K562 (cell line): Measurements from ENCODE around the gene PRR23B. TPM values are rescaled to one million over a fixed set of nuclear protein-coding genes. Genes with fewer than 3 reads are reported as not detected.

ENCODE experiments used
- ATAC-seq: fragments of 200-7000 bp; cut with Tn5 transposase; 3 replicates; pipeline ENCODE4 v1.9.1; 2020; ENCODE audit warnings: moderate library complexity
- BruUV-seq: library from RNA; stranded (reverse); fragments of 400-500 nt; replicated peaks from 2 replicates; lab custom pipeline; 2021; lab: Mats Ljungman, UMichigan
- CTCF ChIA-PET: fragments of 300-600 bp; formaldehyde crosslinking; extraction: SDS; loops from one replicate; lab custom pipeline; 2021; ENCODE audit warnings: low intra/inter-chr PET ratio; lab: Yijun Ruan, JAX
- POLR2A ChIA-PET: fragments of 300-600, 350-650 bp; sonication (Branson Sonifier 250); formaldehyde crosslinking; extraction: SDS; loops from one replicate; lab custom pipeline; 2021; ENCODE audit warnings: antibody characterized with exemption, inconsistent platforms; lab: Yijun Ruan, JAX
- DNase-seq, 4 experiments: peaks; one replicate each; pipeline versions ENCODE4 v3.0.0 to v3.0.0-alpha.2; 2011 to 2018; ENCODE audit warnings: low spot score in 3 of 4, mixed read lengths in 3 of 4; ENCODE audit errors: extremely low read depth in 1 of 4
- FAIRE-seq: peaks from 2 replicates; lab custom pipeline; 2011; peaks lifted over from hg19 to GRCh38; lab: Jason Lieb, UNC
- H2AFZ ChIP-seq: 2 replicates; pipeline ENCODE4 v1.6.0; 2011; ENCODE audit warnings: low read depth, low read length, control low read depth, inconsistent platforms
- H3K27ac ChIP-seq: fragments of 200-600 bp; 3 replicates; pipeline ENCODE4 v1.8.0; 2011; ENCODE audit warnings: low read depth, mild to moderate bottlenecking, control low read depth, inconsistent platforms, low read length, moderate library complexity, mixed read lengths; ENCODE audit errors: extremely low read depth
- H3K27me3 ChIP-seq, 2 experiments: fragments of 300-600 bp in 1 of 2; 2 replicates in 1 of 2; 3 replicates in 1 of 2; pipeline versions ENCODE4 v1.6.0 to v1.8.0; 2011; ENCODE audit warnings: inconsistent platforms in 2 of 2, low read length in 2 of 2, mild to moderate bottlenecking in 1 of 2, mixed read lengths in 1 of 2, moderate library complexity in 1 of 2; ENCODE audit not compliant: control insufficient read depth in 2 of 2, insufficient read depth in 2 of 2
- H3K36me3 ChIP-seq: fragments of 300-600 bp; 3 replicates; pipeline ENCODE4 v1.8.0; 2011; ENCODE audit warnings: mild to moderate bottlenecking, low read length, inconsistent platforms; ENCODE audit not compliant: control insufficient read depth, insufficient read depth
- H3K4me1 ChIP-seq, 2 experiments: fragments of 200-600 bp in 1 of 2; replicated peaks in 1 of 2; 2 replicates in 1 of 2; 3 replicates in 1 of 2; pipeline versions ENCODE4 v1.5.1 to v1.8.0; 2011; ENCODE audit warnings: inconsistent platforms in 2 of 2, low read length in 2 of 2, mild to moderate bottlenecking in 1 of 2, mixed read lengths in 1 of 2, moderate library complexity in 1 of 2; ENCODE audit not compliant: control insufficient read depth in 2 of 2, insufficient read depth in 2 of 2
- H3K4me2 ChIP-seq: 2 replicates; pipeline ENCODE4 v1.6.1; 2011; ENCODE audit warnings: low read length, control low read depth, inconsistent platforms, mixed read lengths; ENCODE audit not compliant: insufficient read depth
- H3K4me3 ChIP-seq: fragments of 200-600 bp; sonication (generic), shearing (Covaris generic); 2 replicates; pipeline ENCODE4 v1.5.1; 2016; ENCODE audit warnings: control low read depth, inconsistent platforms
- H3K79me2 ChIP-seq: fragments of 200-600 bp; 3 replicates; pipeline ENCODE4 v1.8.0; 2011; ENCODE audit warnings: low read length, inconsistent platforms; ENCODE audit not compliant: control insufficient read depth, insufficient read depth
- H3K9ac ChIP-seq, 2 experiments: 2 replicates each; pipeline versions ENCODE4 v1.6.0 to v1.6.1; 2011; ENCODE audit warnings: low read depth in 2 of 2, low read length in 2 of 2, control low read depth in 1 of 2, inconsistent platforms in 1 of 2, mild to moderate bottlenecking in 1 of 2, mixed read lengths in 1 of 2; ENCODE audit not compliant: insufficient read depth in 1 of 2
- H3K9me1 ChIP-seq: one replicate; pipeline ENCODE4 v1.6.0; 2011; ENCODE audit warnings: inconsistent platforms, mild to moderate bottlenecking, low read length, moderate library complexity; ENCODE audit not compliant: control insufficient read depth, insufficient read depth
- H3K9me3 ChIP-seq: replicated peaks from 2 replicates; pipeline ENCODE4 v1.5.1; 2011; ENCODE audit warnings: low read depth, low read length, inconsistent platforms; ENCODE audit not compliant: control insufficient read depth, insufficient read depth
- H4K20me1 ChIP-seq: replicated peaks from 2 replicates; pipeline ENCODE4 v1.6.1; 2011; ENCODE audit warnings: low read length, inconsistent platforms, mixed read lengths; ENCODE audit not compliant: control insufficient read depth, insufficient read depth
- CBFB ChIP-seq: sonication (generic); formaldehyde crosslinking; IDR thresholded peaks from 2 replicates; pipeline ENCODE4 v1.4.0; 2020; ENCODE audit warnings: mild to moderate bottlenecking, missing genetic modification reagents
- CBX3 ChIP-seq, 2 experiments: IDR thresholded peaks; 1 replicate in 1 of 2; 2 replicates in 1 of 2; pipeline ENCODE4 v1.6.1; 2012; ENCODE audit warnings: inconsistent platforms in 2 of 2, low read length in 2 of 2, borderline replicate concordance in 1 of 2, control low read depth in 1 of 2
- FUS ChIP-seq: fragments of 200-400 bp; formaldehyde crosslinking; optimal IDR thresholded peaks from 2 replicates; pipeline ENCODE3; 2017; ENCODE audit warnings: low read depth, low read length
- GATAD2B ChIP-seq: fragments of 450-650 bp; IDR thresholded peaks from 2 replicates; pipeline ENCODE4 v1.6.1; 2017; ENCODE audit warnings: mild to moderate bottlenecking, borderline replicate concordance
- MAFF ChIP-seq: IDR thresholded peaks from 2 replicates; pipeline ENCODE4 v1.6.1; 2012; ENCODE audit warnings: low read length, improper control_type of control experiment
- TCFL5 ChIP-seq: fragments of 250-450 bp; sonication (Bioruptor Pico); conservative IDR thresholded peaks from 2 replicates; pipeline ENCODE4 v1.6.1; 2021; ENCODE audit warnings: mild to moderate bottlenecking, moderate library complexity, matching md5 sums
- YBX1 ChIP-seq: fragments of 450-650 bp; IDR thresholded peaks from 2 replicates; pipeline ENCODE4 v1.7.1; 2016; ENCODE audit warnings: mild to moderate bottlenecking
- ZEB2 ChIP-seq: fragments of 450-650 bp; IDR thresholded peaks from 2 replicates; pipeline ENCODE4 v1.6.1; 2016
- ZKSCAN8 ChIP-seq: fragments of 200-800 bp; sonication (Bioruptor generic); IDR thresholded peaks from 2 replicates; pipeline ENCODE4 v1.6.1; 2016; ENCODE audit warnings: missing genetic modification characterization, missing compliant biosample characterization
- WGBS: fragments of 100-300 bp; shearing (Covaris generic); methylation state at CpG from one replicate; pipeline ENCODE4 v1.1.6; 2016; ENCODE audit warnings: low coverage, mixed read lengths; ENCODE audit not compliant: insufficient coverage; ENCODE audit errors: missing lambda C conversion rate; 5-methylcytosine and 5-hydroxymethylcytosine counted together
- in situ Hi-C: fragments of 300-500 bp; cut with MboI; formaldehyde crosslinking; loops from 4 replicates; pipeline ENCODE4 v1.15.0; 2018; ENCODE audit warnings: inconsistent platforms, mixed read lengths
- intact Hi-C: fragments of 100-400 bp; cut with micrococcal nuclease; formaldehyde crosslinking; loops from 2 replicates; pipeline ENCODE4 v1.14.2; 2022
- polyA plus RNA-seq, 8 experiments: library from polyadenylated mRNA; depleted of rRNA in 4 of 8; stranded (reverse) in 5 of 8; unstranded in 3 of 8; fragments of >200 nt; fragmentation: Nextera tagmentation in 2 of 8; fragmentation: Illumina TruSeq in 1 of 8; extraction: Ambion mirVana in 2 of 8; extraction: Trizol in 1 of 8; gene quantifications; 2 replicates each; pipeline versions ENCODE4 v1.2.1 to v1.2.3, GENCODE V29; 2011 to 2014; ENCODE audit warnings: inconsistent platforms in 1 of 8, missing spikeins in 1 of 8
- total RNA-seq, 7 experiments: library from RNA; depleted of rRNA in 6 of 7; stranded (reverse); fragments of >200 nt in 6 of 7; fragmentation: Illumina TruSeq in 2 of 7; extraction: Trizol in 2 of 7; gene quantifications; 2 replicates each; pipeline versions ENCODE4 v1.2.1 to v1.2.3, GENCODE V29; 2011 to 2021; ENCODE audit warnings: low replicate concordance in 1 of 7
- TF ChIP-seq, protein P1 (sequence below): fragments of 250-450 bp; sonication (Bioruptor Pico); IDR thresholded peaks from 2 replicates; pipeline ENCODE4 v1.4.0; 2020; ENCODE audit warnings: mild to moderate bottlenecking, moderate library complexity, borderline replicate concordance
- TF ChIP-seq, protein P2 (sequence below): fragments of 250-450 bp; sonication (Bioruptor Pico); IDR thresholded peaks from 2 replicates; pipeline ENCODE4 v1.8.0; 2022; ENCODE audit warnings: inconsistent platforms, mild to moderate bottlenecking, moderate library complexity, borderline replicate concordance

PRR23B gene
- total and polyA plus RNA-seq, 9 of the 15 experiments (the other 6 are each of a cell fraction or from before 2014, with no cell fraction given), result not detected

DNA sequence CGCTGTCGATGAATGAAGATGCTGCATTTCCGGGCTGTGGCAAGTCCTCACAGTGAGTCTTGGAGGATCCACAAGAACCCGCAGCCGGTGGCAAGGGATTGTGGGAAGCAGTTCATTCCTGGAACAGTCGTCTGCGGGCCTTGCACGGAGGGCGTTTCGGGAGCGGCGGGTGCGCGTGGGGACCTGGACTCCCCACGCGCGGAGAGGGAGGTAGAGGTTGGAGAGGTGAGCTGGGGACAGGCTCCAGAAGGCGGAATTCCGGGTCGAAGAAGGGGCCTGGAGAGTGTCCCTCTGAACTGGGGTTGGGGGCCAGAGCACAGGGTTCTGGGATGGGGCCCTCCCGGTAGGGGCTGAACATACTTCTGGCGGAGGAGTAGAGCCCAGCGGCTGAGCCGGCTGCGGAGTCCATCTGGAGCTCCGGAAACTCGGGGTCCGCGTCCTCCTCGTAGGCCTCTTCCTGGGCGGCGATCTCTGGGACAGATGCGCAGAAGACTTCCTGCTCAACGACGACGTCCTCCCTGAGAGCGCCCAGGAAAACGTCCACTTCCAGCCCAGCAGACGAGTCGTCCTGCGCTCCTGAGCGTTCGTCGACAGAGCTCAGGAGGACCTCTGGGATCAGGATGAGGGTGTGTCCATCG, 15.3 kb downstream of the PRR23B start:
- CTCF ChIA-PET, result no interaction called here
- H3K36me3 ChIP-seq, result no peaks in the 10 kb centered on the region
- H3K9me3 ChIP-seq, result no peaks in the 10 kb centered on the region
- H3K4me1 ChIP-seq, result peaks cover 0 to 4% of the 10 kb centered on the region in 2 experiments; a peak in 1 of 5 replicates
- no peak for TF ChIP-seq CBX3 (IDR thresholded peaks at IDR 0.05; ENCODE audit: borderline replicate concordance in 1 of 2, low read length in 2 of 2)
- no peak for TF ChIP-seq MAFF
- TF ChIP-seq ZEB2, result no peak
- TF ChIP-seq, protein P1, sequence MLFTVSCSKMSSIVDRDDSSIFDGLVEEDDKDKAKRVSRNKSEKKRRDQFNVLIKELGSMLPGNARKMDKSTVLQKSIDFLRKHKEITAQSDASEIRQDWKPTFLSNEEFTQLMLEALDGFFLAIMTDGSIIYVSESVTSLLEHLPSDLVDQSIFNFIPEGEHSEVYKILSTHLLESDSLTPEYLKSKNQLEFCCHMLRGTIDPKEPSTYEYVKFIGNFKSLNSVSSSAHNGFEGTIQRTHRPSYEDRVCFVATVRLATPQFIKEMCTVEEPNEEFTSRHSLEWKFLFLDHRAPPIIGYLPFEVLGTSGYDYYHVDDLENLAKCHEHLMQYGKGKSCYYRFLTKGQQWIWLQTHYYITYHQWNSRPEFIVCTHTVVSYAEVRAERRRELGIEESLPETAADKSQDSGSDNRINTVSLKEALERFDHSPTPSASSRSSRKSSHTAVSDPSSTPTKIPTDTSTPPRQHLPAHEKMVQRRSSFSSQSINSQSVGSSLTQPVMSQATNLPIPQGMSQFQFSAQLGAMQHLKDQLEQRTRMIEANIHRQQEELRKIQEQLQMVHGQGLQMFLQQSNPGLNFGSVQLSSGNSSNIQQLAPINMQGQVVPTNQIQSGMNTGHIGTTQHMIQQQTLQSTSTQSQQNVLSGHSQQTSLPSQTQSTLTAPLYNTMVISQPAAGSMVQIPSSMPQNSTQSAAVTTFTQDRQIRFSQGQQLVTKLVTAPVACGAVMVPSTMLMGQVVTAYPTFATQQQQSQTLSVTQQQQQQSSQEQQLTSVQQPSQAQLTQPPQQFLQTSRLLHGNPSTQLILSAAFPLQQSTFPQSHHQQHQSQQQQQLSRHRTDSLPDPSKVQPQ (CRISPR knock-in tag), result no peak
- TF ChIP-seq GATAD2B, result no peak
- no peak for TF ChIP-seq CBFB (CRISPR knock-in tag)
- TF ChIP-seq FUS, result no peak
- no peak for TF ChIP-seq TCFL5 (CRISPR knock-in tag)
- TF ChIP-seq, protein P2, sequence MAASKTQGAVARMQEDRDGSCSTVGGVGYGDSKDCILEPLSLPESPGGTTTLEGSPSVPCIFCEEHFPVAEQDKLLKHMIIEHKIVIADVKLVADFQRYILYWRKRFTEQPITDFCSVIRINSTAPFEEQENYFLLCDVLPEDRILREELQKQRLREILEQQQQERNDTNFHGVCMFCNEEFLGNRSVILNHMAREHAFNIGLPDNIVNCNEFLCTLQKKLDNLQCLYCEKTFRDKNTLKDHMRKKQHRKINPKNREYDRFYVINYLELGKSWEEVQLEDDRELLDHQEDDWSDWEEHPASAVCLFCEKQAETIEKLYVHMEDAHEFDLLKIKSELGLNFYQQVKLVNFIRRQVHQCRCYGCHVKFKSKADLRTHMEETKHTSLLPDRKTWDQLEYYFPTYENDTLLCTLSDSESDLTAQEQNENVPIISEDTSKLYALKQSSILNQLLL (CRISPR knock-in tag), result no peak
- no peak for TF ChIP-seq YBX1
- TF ChIP-seq ZKSCAN8 (CRISPR knock-in tag), result no peak
- TF ChIP-seq, all 486 proteins: peak for 0
- no peaks in the 10 kb centered on the region for H4K20me1 ChIP-seq
- no peak for FAIRE-seq
- no peak overlapping the region for H3K4me2 ChIP-seq
- intact Hi-C loops (no loop called here), in situ Hi-C loops (no loop called here)
- H3K4me3 ChIP-seq, result no peak overlapping the region
- DNase-seq, result no peak
- no peak overlapping the region for H3K9ac ChIP-seq
- no peak overlapping the region for H2AFZ ChIP-seq
- BruUV-seq, result no TSS peak
- POLR2A ChIA-PET, result no interaction called here
- no peaks in the 10 kb centered on the region for H3K9me1 ChIP-seq
- H3K27ac ChIP-seq, result no peak overlapping the region
- 61% methylated on average over 27 of the region's 45 CpGs for WGBS
- no peaks in the 10 kb centered on the region for H3K27me3 ChIP-seq
- H3K79me2 ChIP-seq, result no peaks in the 10 kb centered on the region
- no peak for ATAC-seq
